Measurements from ENCODE around the gene PLS3.

The PLS3 gene

GRCh38 chrX:115573185-115573584 lies 12.2 kb downstream of the PLS3 start:
- DNase-seq = no peak

- no peak for DNase-seq
Measured at GRCh38 chrX:115576676-115577075, 15.7 kb downstream of the PLS3 start.

GRCh38 chrX:115579327-115579726 lies 18.4 kb downstream of the PLS3 start:
- DNase-seq = no peak

GRCh38 chrX:115579786-115580294 lies 18.9 kb downstream of the PLS3 start:
- no peak for DNase-seq

GRCh38 chrX:115581759-115582615 lies 21.0 kb downstream of the PLS3 start:
- no peak for DNase-seq

- DNase-seq = no peak
Measured at GRCh38 chrX:115582616-115583495, 21.9 kb downstream of the PLS3 start.

- no peak for DNase-seq
Measured at GRCh38 chrX:115583496-115584004, 22.6 kb downstream of the PLS3 start.

- no peak for DNase-seq
Measured at GRCh38 chrX:115584696-115585095, 23.7 kb downstream of the PLS3 start.

- no peak for DNase-seq
Measured at GRCh38 chrX:115588179-115588578, 27.2 kb downstream of the PLS3 start.

GRCh38 chrX:115589419-115589818 lies 28.4 kb downstream of the PLS3 start:
- no peak for DNase-seq

GRCh38 chrX:115591420-115591819 lies 30.4 kb downstream of the PLS3 start:
- DNase-seq = no peak

GRCh38 chrX:115591856-115592842 lies 31.2 kb downstream of the PLS3 start:
- DNase-seq = no peak

GRCh38 chrX:115592997-115593734 lies 32.2 kb downstream of the PLS3 start:
- DNase-seq = no peak

- no peak for DNase-seq
Measured at GRCh38 chrX:115595049-115595448, 34.1 kb downstream of the PLS3 start.

GRCh38 chrX:115598556-115598955 lies 37.6 kb downstream of the PLS3 start:
- DNase-seq = no peak

- no peak for DNase-seq
Measured at GRCh38 chrX:115602308-115602707, 41.3 kb downstream of the PLS3 start.

- no peak for DNase-seq
Measured at GRCh38 chrX:115602729-115603389, 41.9 kb downstream of the PLS3 start.

GRCh38 chrX:115603534-115604074 lies 42.6 kb downstream of the PLS3 start:
- no peak for DNase-seq

- no peak for DNase-seq
Measured at GRCh38 chrX:115606861-115607260, 45.9 kb downstream of the PLS3 start.

- no peak for DNase-seq
Measured at GRCh38 chrX:115609621-115610020, 48.6 kb downstream of the PLS3 start.

Data from bone marrow (tissue), 2 donors.